Transverse colon (tissue), 4 donors: Measurements from ENCODE around the gene TTC28.

Experiments used
- EP300 ChIP-seq: sonication (generic); formaldehyde crosslinking; IDR thresholded peaks from one replicate; pipeline ENCODE4 v1.6.1; 2017; ENCODE audit warnings: antibody characterized with exemption, low read depth
- POLR2AphosphoS5 ChIP-seq, 3 donors: sonication (generic); formaldehyde crosslinking; IDR thresholded peaks; one replicate each; pipeline ENCODE4 v1.6.1; 2016; ENCODE audit warnings: antibody characterized with exemption in 3 of 3
- TF ChIP-seq, protein P1 (sequence below), 5 experiments: fragments of 200-600 bp in 3 of 5; fragments of 450-650 bp in 2 of 5; sonication (generic) in 3 of 5; IDR thresholded peaks; 1 replicate in 2 of 5; 2 replicates in 3 of 5; pipeline ENCODE4 v1.5.1; 2016 to 2017; ENCODE audit warnings: antibody characterized with exemption in 5 of 5, inconsistent platforms in 3 of 5, mild to moderate bottlenecking in 2 of 5, moderate library complexity in 1 of 5

DNA sequence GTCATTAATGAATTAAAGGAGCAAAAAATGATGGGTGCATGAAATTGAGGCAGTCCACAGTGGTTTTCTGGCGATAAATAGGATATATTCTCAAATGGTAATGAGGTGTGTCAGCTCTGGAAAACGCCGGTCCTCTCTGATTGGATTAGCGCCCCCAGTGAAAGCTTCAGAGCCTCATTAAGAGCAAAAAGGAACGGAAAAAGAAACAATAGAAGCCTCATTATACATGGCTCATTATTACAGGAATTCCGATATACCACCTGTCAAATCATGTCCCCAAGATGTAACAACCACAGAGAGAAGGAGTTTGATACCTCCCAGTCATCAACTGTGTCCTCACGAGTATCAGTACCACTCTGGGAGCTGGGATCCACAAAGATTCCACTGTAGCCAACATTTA lies 584.9 kb downstream of the TTC28 start:
- TF ChIP-seq, protein P1, sequence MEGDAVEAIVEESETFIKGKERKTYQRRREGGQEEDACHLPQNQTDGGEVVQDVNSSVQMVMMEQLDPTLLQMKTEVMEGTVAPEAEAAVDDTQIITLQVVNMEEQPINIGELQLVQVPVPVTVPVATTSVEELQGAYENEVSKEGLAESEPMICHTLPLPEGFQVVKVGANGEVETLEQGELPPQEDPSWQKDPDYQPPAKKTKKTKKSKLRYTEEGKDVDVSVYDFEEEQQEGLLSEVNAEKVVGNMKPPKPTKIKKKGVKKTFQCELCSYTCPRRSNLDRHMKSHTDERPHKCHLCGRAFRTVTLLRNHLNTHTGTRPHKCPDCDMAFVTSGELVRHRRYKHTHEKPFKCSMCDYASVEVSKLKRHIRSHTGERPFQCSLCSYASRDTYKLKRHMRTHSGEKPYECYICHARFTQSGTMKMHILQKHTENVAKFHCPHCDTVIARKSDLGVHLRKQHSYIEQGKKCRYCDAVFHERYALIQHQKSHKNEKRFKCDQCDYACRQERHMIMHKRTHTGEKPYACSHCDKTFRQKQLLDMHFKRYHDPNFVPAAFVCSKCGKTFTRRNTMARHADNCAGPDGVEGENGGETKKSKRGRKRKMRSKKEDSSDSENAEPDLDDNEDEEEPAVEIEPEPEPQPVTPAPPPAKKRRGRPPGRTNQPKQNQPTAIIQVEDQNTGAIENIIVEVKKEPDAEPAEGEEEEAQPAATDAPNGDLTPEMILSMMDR (IDR thresholded peaks at IDR 0.05) = no peak
- TF ChIP-seq POLR2AphosphoS5 (IDR thresholded peaks at IDR 0.05) (no peak), EP300 (no peak)
